GM12873 (cell line): ENCODE measurements around the gene TADA2B.

Source experiments
- TF ChIP-seq, protein P1 (sequence below): IDR thresholded peaks from 2 replicates; pipeline ENCODE4 v1.5.1; 2012; ENCODE audit warnings: low read depth, mild to moderate bottlenecking, moderate library complexity, low read length, control low read depth; ENCODE audit not compliant: insufficient read depth; ENCODE audit errors: missing control alignments

Gene TADA2B

DNA sequence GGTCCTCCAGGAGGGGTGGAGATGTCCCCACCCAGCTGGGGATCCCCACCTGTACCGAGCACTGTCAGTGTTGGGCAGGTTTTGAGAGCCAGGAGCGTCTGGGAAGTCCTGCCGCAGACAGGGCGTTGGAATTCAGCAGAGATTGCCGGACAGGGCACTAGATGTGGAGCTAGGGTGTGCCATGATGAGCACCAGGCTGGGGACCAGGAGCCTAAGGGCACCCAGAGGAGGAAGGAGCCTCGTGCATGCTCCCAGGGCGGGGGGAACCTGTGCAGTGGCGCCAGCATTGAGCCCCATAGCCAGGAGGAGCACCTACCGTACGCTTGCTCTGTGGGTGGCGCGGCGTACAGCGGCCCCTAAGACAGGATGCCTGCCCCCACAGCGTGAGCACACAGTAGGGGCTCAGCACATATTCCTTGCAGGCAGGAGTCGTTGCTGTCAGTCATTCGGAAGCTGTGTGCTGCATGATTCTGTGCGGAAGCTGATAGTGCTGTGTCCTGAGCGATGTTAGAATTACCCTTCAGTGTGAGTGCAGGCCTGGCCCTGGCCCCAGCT lies 18.8 kb upstream of the TADA2B start:
- TF ChIP-seq, protein P1, sequence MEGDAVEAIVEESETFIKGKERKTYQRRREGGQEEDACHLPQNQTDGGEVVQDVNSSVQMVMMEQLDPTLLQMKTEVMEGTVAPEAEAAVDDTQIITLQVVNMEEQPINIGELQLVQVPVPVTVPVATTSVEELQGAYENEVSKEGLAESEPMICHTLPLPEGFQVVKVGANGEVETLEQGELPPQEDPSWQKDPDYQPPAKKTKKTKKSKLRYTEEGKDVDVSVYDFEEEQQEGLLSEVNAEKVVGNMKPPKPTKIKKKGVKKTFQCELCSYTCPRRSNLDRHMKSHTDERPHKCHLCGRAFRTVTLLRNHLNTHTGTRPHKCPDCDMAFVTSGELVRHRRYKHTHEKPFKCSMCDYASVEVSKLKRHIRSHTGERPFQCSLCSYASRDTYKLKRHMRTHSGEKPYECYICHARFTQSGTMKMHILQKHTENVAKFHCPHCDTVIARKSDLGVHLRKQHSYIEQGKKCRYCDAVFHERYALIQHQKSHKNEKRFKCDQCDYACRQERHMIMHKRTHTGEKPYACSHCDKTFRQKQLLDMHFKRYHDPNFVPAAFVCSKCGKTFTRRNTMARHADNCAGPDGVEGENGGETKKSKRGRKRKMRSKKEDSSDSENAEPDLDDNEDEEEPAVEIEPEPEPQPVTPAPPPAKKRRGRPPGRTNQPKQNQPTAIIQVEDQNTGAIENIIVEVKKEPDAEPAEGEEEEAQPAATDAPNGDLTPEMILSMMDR, result no peak

DNA sequence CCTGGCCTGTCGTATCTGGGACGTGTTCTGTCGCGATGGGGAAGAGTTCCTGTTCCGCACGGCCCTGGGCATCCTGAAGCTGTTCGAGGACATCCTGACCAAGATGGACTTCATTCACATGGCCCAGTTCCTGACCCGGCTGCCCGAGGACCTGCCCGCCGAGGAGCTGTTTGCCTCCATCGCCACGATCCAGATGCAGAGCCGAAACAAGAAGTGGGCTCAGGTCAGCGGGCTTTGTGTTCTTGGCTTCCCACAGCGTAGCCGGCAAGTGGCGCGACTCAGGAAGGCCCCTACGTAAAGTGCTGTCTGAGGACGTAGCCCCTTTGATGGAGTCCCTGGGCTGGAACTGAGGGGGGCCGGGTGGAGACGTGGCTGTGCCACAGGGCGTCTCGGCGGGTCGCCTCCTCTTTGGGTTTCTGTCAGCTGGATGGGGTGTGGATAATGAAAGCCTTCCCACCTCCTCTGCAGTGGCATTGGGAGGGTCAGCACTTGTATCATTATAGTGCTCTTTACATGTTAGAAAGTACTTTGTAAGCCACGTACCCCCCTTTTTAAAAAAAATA lies 18.1 kb upstream of the TADA2B start:
- TF ChIP-seq, protein P1, result no peak

DNA sequence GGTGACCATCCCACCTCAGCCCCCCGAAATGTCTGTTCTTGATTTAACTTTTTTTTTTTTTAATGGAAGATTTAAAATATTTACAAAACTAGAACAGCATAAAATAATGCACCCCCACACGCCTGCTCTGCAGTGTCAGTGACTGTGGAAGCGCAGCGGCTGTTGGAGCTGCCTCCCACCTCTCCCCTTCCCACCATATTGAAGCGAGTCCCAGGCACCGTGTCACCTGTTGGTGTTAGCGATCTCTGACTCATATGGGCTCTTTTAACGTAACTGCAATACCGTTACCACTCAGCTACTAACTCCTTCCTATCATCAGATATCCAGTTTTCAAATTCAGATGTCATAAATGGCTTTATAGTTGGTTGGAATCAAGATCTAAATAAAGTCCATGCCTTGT lies 17.1 kb upstream of the TADA2B start:
- TF ChIP-seq, protein P1, result no peak

DNA sequence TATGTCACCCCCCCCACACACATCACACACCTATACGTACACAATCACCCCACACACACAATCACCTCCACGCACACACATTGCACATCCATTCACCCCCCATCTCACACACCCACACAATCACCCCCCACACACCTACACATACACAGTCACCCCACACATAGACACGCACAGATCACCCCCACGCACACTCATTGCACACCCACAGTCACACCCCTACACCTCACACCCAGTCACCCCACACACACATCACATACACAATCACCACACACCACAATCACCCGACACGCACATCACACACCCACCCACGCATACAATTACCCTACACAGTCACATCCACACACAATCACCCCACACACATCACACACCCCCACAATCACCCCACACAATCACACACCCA lies 15.9 kb upstream of the TADA2B start:
- TF ChIP-seq, protein P1, result no peak

DNA sequence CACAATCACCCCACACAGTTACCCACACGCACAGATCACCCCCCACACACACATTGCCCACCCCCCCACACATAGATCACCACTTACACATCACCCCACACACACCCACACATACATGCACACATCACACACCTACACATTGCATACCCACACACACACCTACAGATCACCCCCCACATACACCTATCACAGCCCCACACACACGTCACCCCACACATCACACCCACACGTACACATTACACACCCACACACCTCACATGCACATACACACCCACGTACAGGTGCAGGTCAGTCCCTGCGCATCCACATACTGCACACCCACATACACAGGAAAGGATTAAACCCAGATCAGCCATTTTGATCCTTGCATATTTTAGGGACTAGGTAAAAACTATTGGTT lies 15.3 kb upstream of the TADA2B start:
- TF ChIP-seq, protein P1, result no peak

DNA sequence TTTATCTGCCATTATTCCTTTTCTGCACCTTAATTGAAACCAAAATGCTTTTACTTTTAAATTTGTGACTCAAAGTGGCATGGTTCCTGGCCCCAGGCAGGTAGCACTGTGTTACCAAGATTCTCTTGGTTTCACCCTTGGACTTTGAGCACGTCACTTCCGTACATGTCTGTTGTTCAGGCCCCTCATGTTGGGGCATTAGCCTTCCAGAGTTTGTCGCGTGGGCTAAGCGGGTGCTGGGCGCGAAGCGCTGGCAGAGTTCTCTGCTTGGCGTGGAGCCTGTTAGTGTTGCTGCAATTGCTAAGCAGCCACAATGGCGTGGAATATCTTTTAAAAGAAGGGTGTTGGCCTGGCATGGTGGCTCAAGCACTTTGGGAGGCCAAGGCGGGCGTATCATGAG lies 14.0 kb upstream of the TADA2B start:
- TF ChIP-seq, protein P1, result no peak

DNA sequence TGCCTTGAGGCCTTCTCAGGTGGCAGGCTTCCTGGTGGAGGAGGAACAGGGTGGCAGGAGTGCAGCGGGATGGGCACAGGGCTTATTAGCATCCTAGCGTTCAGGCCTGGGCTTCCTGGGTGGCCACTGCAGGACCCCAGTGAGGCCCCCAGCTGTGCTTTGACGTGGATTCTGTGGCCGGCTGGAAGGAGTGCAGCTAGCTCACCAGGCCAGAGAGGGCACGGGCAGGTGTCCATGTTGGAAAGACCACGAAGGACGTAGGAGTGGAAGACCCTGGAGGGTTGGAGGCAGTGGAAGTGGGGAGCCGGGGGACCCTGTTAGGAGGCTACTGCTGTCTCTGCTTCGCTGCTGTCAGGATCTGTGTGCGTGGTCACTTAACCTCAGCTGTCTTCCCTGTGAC lies 13.3 kb upstream of the TADA2B start:
- TF ChIP-seq, protein P1, result no peak
